Prostate gland (tissue), 2 donors: ENCODE measurements around the gene GSG1L.

Source experiments
- CTCF ChIP-seq, 4 experiments: fragments of 200-600 bp in 2 of 4; fragments of 450-650 bp in 2 of 4; sonication (generic) in 2 of 4; IDR thresholded peaks; 1 replicate in 3 of 4; 2 replicates in 1 of 4; pipeline ENCODE4 v1.5.1; 2016 to 2019; ENCODE audit warnings: antibody characterized with exemption in 4 of 4, mild to moderate bottlenecking in 2 of 4, moderate library complexity in 2 of 4
- POLR2A ChIP-seq: fragments of 450-650 bp; IDR thresholded peaks from one replicate; pipeline ENCODE4 v1.6.1; 2016; ENCODE audit warnings: antibody characterized with exemption, mild to moderate bottlenecking
- POLR2AphosphoS5 ChIP-seq: sonication (generic); formaldehyde crosslinking; IDR thresholded peaks from one replicate; pipeline ENCODE4 v1.6.1; 2017; ENCODE audit warnings: antibody characterized with exemption

- TF ChIP-seq CTCF (IDR thresholded peaks at IDR 0.05) (no peak), POLR2AphosphoS5 (no peak), POLR2A (no peak)
Observed at GRCh38 chr16:27966756-27967155, 96.8 kb downstream of the GSG1L start.
